GM23338 (cell line): ENCODE results near the gene GHDC.

Source experiments
- CREB1 ChIP-seq: fragments of 250-450 bp; sonication (Bioruptor Pico); IDR thresholded peaks from 2 replicates; pipeline ENCODE4 v1.5.0; 2020; ENCODE audit warnings: low read depth, mild to moderate bottlenecking, moderate library complexity
- EZH2 ChIP-seq: fragments of 200-600 bp; sonication (generic); IDR thresholded peaks from one replicate; pipeline ENCODE4 v1.8.0; 2017; ENCODE audit warnings: antibody characterized with exemption, mild to moderate bottlenecking, low read depth; ENCODE audit not compliant: unreplicated experiment
- EZH2phosphoT487 ChIP-seq: fragments of 200-600 bp; sonication (generic); IDR thresholded peaks from one replicate; pipeline ENCODE4 v1.8.1; 2018; ENCODE audit warnings: antibody characterized with exemption; ENCODE audit not compliant: unreplicated experiment
- JUNB ChIP-seq: IDR thresholded peaks from one replicate; pipeline ENCODE4 v1.6.1; 2016; ENCODE audit warnings: antibody characterized with exemption; ENCODE audit not compliant: unreplicated experiment
- NANOG ChIP-seq: IDR thresholded peaks from 2 replicates; pipeline ENCODE4 v1.6.1; 2016; ENCODE audit warnings: antibody characterized with exemption, borderline replicate concordance
- POLR2AphosphoS5 ChIP-seq: IDR thresholded peaks from 2 replicates; pipeline ENCODE4 v1.6.1; 2016; ENCODE audit warnings: antibody characterized with exemption, low read depth
- STAT1 ChIP-seq: IDR thresholded peaks from one replicate; pipeline ENCODE4 v1.6.1; 2016; ENCODE audit warnings: antibody characterized with exemption; ENCODE audit not compliant: unreplicated experiment
- ZNF114 ChIP-seq: fragments of 250-450 bp; sonication (Bioruptor Pico); IDR thresholded peaks from 2 replicates; pipeline ENCODE4 v1.5.0; 2020; ENCODE audit warnings: mild to moderate bottlenecking, moderate library complexity
- ZNF331 ChIP-seq: fragments of 250-450 bp; sonication (Bioruptor Pico); IDR thresholded peaks from 2 replicates; pipeline ENCODE4 v1.5.0; 2020; ENCODE audit warnings: low read depth, mild to moderate bottlenecking, moderate library complexity
- TF ChIP-seq, protein P1 (sequence below), 2 experiments: fragments of 200-600 bp in 1 of 2; sonication (generic) in 1 of 2; conservative IDR thresholded peaks; 2 replicates each; pipeline versions ENCODE4 v1.5.1 to v1.6.1; 2016 to 2017; ENCODE audit warnings: antibody characterized with exemption in 2 of 2, low read depth in 2 of 2, mild to moderate bottlenecking in 2 of 2, moderate library complexity in 1 of 2
- TF ChIP-seq, protein P2 (sequence below): IDR thresholded peaks from one replicate; pipeline ENCODE4 v1.6.1; 2018; ENCODE audit warnings: antibody characterized with exemption; ENCODE audit not compliant: unreplicated experiment
- TF ChIP-seq, protein P3 (sequence below): IDR thresholded peaks from 2 replicates; pipeline ENCODE4 v1.6.1; 2016; ENCODE audit warnings: antibody characterized with exemption
- TF ChIP-seq, protein P4 (sequence below): fragments of 250-450 bp; sonication (Bioruptor Pico); IDR thresholded peaks from 2 replicates; pipeline ENCODE4 v1.5.0; 2020; ENCODE audit warnings: mild to moderate bottlenecking, moderate library complexity

DNA sequence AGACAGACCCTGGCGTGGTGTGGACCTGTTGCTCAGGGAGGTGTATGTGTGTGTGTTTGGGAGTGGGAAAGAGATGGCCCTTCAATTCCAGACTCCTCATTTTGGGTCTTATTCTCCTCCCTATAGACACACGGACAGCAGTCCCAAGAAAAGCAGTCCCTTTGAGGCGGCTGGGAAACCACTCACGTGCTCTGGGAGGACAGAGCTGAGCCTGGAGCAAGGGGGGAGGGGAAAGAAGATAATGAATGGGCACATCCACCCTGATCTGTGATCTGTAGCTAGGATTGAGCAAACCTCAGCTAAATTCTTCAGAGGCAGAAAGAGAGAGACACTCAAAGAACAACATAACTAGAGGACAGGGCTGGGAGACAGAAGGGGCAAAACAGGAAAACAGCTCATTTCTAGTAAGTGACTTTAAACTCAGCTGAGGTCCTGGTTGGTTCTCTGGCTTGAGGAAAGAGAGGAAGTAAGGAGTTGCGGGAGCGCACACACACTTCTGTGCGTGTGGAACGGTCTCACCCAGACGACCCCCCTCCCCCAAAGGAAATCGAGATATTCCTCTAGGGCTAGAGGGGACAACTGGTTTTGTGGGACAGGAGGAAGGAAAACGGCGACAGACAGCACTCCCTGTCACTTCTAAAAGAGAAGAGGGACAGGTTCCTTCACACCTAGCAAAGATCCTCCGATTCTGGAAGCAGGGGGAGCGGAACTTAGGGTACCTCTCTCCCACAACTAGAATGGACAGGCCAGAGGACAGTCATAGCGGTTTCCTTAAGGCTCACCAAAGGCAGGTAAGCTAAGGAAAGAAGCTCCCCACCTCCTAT lies 40.2 kb downstream of the GHDC start:
- TF ChIP-seq, protein P1, sequence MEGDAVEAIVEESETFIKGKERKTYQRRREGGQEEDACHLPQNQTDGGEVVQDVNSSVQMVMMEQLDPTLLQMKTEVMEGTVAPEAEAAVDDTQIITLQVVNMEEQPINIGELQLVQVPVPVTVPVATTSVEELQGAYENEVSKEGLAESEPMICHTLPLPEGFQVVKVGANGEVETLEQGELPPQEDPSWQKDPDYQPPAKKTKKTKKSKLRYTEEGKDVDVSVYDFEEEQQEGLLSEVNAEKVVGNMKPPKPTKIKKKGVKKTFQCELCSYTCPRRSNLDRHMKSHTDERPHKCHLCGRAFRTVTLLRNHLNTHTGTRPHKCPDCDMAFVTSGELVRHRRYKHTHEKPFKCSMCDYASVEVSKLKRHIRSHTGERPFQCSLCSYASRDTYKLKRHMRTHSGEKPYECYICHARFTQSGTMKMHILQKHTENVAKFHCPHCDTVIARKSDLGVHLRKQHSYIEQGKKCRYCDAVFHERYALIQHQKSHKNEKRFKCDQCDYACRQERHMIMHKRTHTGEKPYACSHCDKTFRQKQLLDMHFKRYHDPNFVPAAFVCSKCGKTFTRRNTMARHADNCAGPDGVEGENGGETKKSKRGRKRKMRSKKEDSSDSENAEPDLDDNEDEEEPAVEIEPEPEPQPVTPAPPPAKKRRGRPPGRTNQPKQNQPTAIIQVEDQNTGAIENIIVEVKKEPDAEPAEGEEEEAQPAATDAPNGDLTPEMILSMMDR (conservative IDR thresholded peaks at IDR 0.05; ENCODE audit: low read depth in 2 of 2), result no peak
- TF ChIP-seq POLR2AphosphoS5 (no peak), EZH2 (no peak), EZH2phosphoT487 (no peak), NANOG (no peak), CREB1 (CRISPR knock-in tag) (no peak), JUNB (no peak), ZNF114 (no peak), STAT1 (no peak), ZNF331 (CRISPR knock-in tag) (no peak)
- TF ChIP-seq, protein P2, sequence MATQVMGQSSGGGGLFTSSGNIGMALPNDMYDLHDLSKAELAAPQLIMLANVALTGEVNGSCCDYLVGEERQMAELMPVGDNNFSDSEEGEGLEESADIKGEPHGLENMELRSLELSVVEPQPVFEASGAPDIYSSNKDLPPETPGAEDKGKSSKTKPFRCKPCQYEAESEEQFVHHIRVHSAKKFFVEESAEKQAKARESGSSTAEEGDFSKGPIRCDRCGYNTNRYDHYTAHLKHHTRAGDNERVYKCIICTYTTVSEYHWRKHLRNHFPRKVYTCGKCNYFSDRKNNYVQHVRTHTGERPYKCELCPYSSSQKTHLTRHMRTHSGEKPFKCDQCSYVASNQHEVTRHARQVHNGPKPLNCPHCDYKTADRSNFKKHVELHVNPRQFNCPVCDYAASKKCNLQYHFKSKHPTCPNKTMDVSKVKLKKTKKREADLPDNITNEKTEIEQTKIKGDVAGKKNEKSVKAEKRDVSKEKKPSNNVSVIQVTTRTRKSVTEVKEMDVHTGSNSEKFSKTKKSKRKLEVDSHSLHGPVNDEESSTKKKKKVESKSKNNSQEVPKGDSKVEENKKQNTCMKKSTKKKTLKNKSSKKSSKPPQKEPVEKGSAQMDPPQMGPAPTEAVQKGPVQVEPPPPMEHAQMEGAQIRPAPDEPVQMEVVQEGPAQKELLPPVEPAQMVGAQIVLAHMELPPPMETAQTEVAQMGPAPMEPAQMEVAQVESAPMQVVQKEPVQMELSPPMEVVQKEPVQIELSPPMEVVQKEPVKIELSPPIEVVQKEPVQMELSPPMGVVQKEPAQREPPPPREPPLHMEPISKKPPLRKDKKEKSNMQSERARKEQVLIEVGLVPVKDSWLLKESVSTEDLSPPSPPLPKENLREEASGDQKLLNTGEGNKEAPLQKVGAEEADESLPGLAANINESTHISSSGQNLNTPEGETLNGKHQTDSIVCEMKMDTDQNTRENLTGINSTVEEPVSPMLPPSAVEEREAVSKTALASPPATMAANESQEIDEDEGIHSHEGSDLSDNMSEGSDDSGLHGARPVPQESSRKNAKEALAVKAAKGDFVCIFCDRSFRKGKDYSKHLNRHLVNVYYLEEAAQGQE, result no peak
- TF ChIP-seq, protein P3, sequence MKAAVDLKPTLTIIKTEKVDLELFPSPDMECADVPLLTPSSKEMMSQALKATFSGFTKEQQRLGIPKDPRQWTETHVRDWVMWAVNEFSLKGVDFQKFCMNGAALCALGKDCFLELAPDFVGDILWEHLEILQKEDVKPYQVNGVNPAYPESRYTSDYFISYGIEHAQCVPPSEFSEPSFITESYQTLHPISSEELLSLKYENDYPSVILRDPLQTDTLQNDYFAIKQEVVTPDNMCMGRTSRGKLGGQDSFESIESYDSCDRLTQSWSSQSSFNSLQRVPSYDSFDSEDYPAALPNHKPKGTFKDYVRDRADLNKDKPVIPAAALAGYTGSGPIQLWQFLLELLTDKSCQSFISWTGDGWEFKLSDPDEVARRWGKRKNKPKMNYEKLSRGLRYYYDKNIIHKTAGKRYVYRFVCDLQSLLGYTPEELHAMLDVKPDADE, result no peak
- TF ChIP-seq, protein P4, sequence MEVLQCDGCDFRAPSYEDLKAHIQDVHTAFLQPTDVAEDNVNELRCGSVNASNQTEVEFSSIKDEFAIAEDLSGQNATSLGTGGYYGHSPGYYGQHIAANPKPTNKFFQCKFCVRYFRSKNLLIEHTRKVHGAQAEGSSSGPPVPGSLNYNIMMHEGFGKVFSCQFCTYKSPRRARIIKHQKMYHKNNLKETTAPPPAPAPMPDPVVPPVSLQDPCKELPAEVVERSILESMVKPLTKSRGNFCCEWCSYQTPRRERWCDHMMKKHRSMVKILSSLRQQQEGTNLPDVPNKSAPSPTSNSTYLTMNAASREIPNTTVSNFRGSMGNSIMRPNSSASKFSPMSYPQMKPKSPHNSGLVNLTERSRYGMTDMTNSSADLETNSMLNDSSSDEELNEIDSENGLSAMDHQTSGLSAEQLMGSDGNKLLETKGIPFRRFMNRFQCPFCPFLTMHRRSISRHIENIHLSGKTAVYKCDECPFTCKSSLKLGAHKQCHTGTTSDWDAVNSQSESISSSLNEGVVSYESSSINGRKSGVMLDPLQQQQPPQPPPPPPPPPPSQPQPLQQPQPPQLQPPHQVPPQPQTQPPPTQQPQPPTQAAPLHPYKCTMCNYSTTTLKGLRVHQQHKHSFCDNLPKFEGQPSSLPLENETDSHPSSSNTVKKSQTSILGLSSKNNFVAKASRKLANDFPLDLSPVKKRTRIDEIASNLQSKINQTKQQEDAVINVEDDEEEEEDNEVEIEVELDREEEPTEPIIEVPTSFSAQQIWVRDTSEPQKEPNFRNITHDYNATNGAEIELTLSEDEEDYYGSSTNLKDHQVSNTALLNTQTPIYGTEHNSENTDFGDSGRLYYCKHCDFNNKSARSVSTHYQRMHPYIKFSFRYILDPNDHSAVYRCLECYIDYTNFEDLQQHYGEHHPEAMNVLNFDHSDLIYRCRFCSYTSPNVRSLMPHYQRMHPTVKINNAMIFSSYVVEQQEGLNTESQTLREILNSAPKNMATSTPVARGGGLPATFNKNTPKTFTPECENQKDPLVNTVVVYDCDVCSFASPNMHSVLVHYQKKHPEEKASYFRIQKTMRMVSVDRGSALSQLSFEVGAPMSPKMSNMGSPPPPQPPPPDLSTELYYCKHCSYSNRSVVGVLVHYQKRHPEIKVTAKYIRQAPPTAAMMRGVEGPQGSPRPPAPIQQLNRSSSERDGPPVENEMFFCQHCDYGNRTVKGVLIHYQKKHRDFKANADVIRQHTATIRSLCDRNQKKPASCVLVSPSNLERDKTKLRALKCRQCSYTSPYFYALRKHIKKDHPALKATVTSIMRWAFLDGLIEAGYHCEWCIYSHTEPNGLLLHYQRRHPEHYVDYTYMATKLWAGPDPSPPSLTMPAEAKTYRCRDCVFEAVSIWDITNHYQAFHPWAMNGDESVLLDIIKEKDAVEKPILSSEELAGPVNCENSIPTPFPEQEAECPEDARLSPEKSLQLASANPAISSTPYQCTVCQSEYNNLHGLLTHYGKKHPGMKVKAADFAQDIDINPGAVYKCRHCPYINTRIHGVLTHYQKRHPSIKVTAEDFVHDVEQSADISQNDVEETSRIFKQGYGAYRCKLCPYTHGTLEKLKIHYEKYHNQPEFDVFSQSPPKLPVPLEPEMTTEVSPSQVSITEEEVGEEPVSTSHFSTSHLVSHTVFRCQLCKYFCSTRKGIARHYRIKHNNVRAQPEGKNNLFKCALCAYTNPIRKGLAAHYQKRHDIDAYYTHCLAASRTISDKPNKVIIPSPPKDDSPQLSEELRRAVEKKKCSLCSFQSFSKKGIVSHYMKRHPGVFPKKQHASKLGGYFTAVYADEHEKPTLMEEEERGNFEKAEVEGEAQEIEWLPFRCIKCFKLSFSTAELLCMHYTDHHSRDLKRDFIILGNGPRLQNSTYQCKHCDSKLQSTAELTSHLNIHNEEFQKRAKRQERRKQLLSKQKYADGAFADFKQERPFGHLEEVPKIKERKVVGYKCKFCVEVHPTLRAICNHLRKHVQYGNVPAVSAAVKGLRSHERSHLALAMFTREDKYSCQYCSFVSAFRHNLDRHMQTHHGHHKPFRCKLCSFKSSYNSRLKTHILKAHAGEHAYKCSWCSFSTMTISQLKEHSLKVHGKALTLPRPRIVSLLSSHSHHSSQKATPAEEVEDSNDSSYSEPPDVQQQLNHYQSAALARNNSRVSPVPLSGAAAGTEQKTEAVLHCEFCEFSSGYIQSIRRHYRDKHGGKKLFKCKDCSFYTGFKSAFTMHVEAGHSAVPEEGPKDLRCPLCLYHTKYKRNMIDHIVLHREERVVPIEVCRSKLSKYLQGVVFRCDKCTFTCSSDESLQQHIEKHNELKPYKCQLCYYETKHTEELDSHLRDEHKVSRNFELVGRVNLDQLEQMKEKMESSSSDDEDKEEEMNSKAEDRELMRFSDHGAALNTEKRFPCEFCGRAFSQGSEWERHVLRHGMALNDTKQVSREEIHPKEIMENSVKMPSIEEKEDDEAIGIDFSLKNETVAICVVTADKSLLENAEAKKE (CRISPR knock-in tag), result no peak
